Colonic mucosa (tissue), 4 donors: ENCODE results near the gene PDLIM1. TPM values are rescaled to one million over a fixed set of nuclear protein-coding genes. Genes with fewer than 3 reads are reported as not detected.
"Not testable (repeated sequence)": the region's sequence is repeated elsewhere in the genome, so short reads cannot be mapped to it uniquely, and the experiment has no call there.

Source experiments
- DNase-seq: peaks from one replicate; pipeline ENCODE4 v3.0.0-alpha.2; 2020
- H3K27ac ChIP-seq: fragments of 200-600 bp; one replicate; pipeline ENCODE4 v1.8.0; 2021
- H3K27me3 ChIP-seq: fragments of 200-600 bp; one replicate; pipeline ENCODE4 v1.8.0; 2021
- H3K36me3 ChIP-seq: fragments of 200-600 bp; one replicate; pipeline ENCODE4 v1.8.0; 2021
- H3K4me1 ChIP-seq: fragments of 200-600 bp; one replicate; pipeline ENCODE4 v1.8.0; 2021; ENCODE audit warnings: mild to moderate bottlenecking
- H3K4me3 ChIP-seq: fragments of 200-600 bp; one replicate; pipeline ENCODE4 v1.8.0; 2021
- H3K9ac ChIP-seq, 2 donors: one replicate each; pipeline ENCODE4 v1.7.0; 2013; ENCODE audit warnings: control low read depth in 2 of 2, low read depth in 2 of 2, low read length in 2 of 2
- H3K9me3 ChIP-seq: fragments of 200-600 bp; one replicate; pipeline ENCODE4 v1.8.0; 2021
- intact Hi-C: fragments of 100-400 bp; cut with DNase I; formaldehyde crosslinking; loops from one replicate; pipeline ENCODE4 v1.14.1; 2022
- total RNA-seq, 2 donors: library from RNA; stranded (reverse); fragmentation: NEBNext Ultra II Directional in 1 of 2; extraction: Animal tissue kit (Norgen Biotek cat#: 25700) in 1 of 2; gene quantifications; one replicate each; pipeline ENCODE4 v1.2.1, GENCODE V29; 2021
- TF ChIP-seq, protein P1 (sequence below): fragments of 200-600 bp; IDR thresholded peaks from one replicate; pipeline ENCODE4 v1.8.0; 2022; ENCODE audit warnings: antibody characterized with exemption, mild to moderate bottlenecking
- donor health status: healthy.
- donor health status: DM: no; HTN: no; CAD: no.
- donor health status: DM: no; HTN: no; CAD: no.

The PDLIM1 gene
- total RNA-seq, 2 donors from 2014 or later = 246 to 433 TPM

DNA sequence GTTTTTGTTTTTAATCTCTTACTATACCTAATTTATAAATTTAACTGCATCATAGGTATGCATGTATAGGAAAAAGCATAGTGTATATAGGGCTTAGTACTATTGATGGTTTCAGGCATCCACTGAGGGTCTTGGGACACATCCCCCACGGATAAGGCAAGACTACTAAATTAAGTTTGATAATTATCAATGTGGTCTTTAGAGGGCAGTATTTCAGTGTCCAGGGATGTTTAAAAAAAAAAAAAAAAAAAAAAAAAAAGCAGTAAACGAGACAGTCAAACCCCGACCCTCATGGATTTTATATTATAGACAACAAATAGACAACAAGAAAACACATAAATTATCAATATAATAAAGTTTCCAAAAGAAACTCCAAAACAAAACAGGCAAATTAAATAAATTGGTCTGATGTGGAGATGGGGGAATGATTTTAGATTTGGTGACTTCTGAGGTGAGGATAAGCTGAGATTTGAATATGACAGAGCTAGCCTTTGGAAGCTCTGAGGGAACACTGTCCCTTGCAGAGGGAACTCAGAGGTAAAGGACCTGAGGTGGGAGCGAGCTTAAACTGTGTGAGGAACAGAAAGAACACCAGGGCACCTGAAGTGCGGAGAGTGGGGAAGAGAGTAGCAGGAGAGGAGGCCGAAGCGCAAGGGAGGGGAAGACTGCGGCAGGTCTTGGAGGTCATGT, 82.0 kb downstream of the PDLIM1 start:
- H3K27ac ChIP-seq = no peak overlapping the region
- no peaks in the 10 kb centered on the region for H3K4me1 ChIP-seq
- no peak for DNase-seq
- H3K9me3 ChIP-seq = no peaks in the 10 kb centered on the region
- H3K36me3 ChIP-seq = no peaks in the 10 kb centered on the region
- no peak overlapping the region for H3K4me3 ChIP-seq
- TF ChIP-seq, protein P1, sequence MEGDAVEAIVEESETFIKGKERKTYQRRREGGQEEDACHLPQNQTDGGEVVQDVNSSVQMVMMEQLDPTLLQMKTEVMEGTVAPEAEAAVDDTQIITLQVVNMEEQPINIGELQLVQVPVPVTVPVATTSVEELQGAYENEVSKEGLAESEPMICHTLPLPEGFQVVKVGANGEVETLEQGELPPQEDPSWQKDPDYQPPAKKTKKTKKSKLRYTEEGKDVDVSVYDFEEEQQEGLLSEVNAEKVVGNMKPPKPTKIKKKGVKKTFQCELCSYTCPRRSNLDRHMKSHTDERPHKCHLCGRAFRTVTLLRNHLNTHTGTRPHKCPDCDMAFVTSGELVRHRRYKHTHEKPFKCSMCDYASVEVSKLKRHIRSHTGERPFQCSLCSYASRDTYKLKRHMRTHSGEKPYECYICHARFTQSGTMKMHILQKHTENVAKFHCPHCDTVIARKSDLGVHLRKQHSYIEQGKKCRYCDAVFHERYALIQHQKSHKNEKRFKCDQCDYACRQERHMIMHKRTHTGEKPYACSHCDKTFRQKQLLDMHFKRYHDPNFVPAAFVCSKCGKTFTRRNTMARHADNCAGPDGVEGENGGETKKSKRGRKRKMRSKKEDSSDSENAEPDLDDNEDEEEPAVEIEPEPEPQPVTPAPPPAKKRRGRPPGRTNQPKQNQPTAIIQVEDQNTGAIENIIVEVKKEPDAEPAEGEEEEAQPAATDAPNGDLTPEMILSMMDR = peak; percentile 17
- intact Hi-C loops = no loop called here
- no peaks in the 10 kb centered on the region for H3K27me3 ChIP-seq
- no peak overlapping the region for H3K9ac ChIP-seq

DNA sequence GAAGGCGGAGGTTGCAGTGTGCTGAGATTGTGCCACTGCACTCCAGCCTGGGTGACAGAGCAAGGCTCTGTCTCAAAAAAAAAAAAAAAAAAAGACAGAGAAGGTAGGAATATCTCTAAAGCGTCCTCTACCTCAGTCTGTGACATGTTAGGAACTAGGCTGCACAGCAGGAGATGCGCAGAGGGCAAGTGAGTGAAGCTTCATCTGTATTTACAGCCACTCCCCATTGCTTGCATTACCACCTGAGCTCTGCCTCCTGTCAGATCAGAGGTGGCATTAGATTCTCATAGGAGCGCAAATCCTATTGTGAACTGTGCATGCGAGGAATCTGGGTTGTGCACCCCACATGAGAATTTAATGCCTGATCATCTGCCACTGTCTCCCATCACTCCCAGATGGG, 87.9 kb downstream of the PDLIM1 start:
- H3K9ac ChIP-seq, H3K36me3 ChIP-seq, DNase-seq, H3K27me3 ChIP-seq, H3K4me1 ChIP-seq, H3K27ac ChIP-seq, H3K4me3 ChIP-seq, intact Hi-C loops, H3K9me3 ChIP-seq: not testable (repeated sequence)

DNA sequence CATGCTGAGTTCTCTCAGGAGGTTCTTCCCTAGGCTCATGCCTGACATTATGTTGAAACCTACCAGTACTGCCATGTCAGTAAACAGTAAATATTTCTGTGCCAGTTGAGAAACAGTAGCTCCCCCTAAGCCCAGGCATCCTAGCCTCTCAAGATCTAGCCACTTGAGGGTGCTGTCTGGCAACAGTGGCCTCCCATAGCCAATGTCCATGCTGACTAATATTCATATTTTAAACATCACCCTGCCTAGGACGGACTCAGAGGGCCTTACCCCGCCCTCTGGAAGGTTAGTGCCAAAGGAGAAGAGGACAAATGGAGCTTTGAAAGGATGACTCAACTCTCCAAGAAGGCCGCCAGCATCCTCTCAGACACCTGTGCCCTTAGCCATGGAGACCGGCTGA, 89.1 kb downstream of the PDLIM1 start:
- Histone ChIP-seq H3K9me3 (no peaks in the 10 kb centered on the region), H3K36me3 (no peaks in the 10 kb centered on the region), H3K4me1 (no peaks in the 10 kb centered on the region), H3K27me3 (no peaks in the 10 kb centered on the region), H3K4me3 (no peak overlapping the region), H3K9ac (no peak overlapping the region), H3K27ac (no peak overlapping the region)
- DNase-seq = no peak
- intact Hi-C loops = no loop called here
- TF ChIP-seq, protein P1 = no peak

DNA sequence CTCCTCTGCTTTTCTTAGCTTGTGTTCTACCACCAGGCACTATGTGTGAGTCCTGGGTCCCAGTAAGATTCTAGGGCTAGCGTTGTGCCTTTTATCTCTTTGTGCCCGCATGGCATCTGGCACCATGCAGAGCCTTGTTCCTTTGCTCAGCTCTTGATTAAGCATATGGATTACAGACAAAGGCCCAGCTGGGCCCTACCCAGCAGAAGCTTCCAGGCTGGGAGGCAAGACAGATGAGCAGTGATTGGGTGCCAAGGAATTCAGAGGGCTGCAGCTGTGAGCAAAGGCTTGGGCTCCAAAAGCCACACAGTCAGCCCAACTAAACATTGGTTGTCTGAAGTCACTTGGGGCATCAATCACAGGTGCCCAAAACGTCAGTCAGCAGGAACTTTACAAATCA, 94.8 kb downstream of the PDLIM1 start:
- Histone ChIP-seq H3K4me1 (no peaks in the 10 kb centered on the region), H3K9ac (no peak overlapping the region), H3K9me3 (no peaks in the 10 kb centered on the region), H3K4me3 (no peak overlapping the region), H3K27ac (no peak overlapping the region), H3K27me3 (no peaks in the 10 kb centered on the region), H3K36me3 (no peaks in the 10 kb centered on the region)
- TF ChIP-seq, protein P1 = no peak
- intact Hi-C loops = no loop called here
- no peak for DNase-seq

- no peak within 1 kb of the TSS for H3K9ac ChIP-seq
- H3K27me3 ChIP-seq = no peaks in the 10 kb centered on the region
- H3K36me3 ChIP-seq = no peaks in the 10 kb centered on the region
- TF ChIP-seq, protein P1 = no peak
- no peak within 1 kb of the TSS for H3K4me3 ChIP-seq
- H3K9me3 ChIP-seq = no peaks in the 10 kb centered on the region
- no peak for DNase-seq
- intact Hi-C loops = no loop called here
- H3K27ac ChIP-seq = no peak within 1 kb of the TSS
- H3K4me1 ChIP-seq = no peaks in the 10 kb centered on the region
Observed at GRCh38 chr10:95193944-95194343, 96.9 kb downstream of the PDLIM1 start, which contains the start of gene ACSM6. ACSM6 (plus strand) TSS chr10:95194238; CDS start chr10:95194486, 248 bp downstream.

DNA sequence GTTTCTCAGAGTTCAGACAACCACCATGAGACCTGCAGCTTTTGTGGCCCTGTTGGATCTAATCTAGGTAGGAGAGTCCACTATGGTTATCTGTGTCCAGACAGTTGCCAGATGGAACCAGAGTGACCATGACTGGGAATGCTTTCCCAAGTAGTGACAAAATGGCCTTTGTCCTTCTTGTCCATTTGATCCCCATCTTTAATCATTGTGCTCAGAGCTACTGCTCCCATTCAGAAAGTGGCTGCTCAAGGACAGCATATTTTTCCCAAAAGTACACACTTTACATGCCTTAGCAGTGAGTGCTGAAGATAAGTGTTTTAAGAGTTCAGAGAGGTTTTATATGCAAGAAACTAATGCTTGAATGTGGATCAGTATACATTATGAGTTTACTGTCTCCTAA, 102.2 kb downstream of the PDLIM1 start:
- Histone ChIP-seq H3K9ac (no peak overlapping the region), H3K4me3 (no peak overlapping the region), H3K27me3 (no peaks in the 10 kb centered on the region), H3K4me1 (no peaks in the 10 kb centered on the region), H3K36me3 (no peaks in the 10 kb centered on the region), H3K9me3 (no peaks in the 10 kb centered on the region), H3K27ac (no peak overlapping the region)
- TF ChIP-seq, protein P1 = no peak
- no peak for DNase-seq
- intact Hi-C loops = loop anchor here (5.0 kb wide), 1 partner anchor 54 kb away; no protein-coding TSS in a partner anchor
